ENCODE data around the gene NOP10.
A peak's percentile ranks its signal among the peaks of the same experiment; 100 is the strongest.

NOP10 gene

GRCh38 chr15:34329006-34329405 lies 13.9 kb downstream of the NOP10 start:
- no peak for DNase-seq

GRCh38 chr15:34327906-34328305 lies 15.0 kb downstream of the NOP10 start:
- no peak for DNase-seq

- DNase-seq = no peak
These were observed 17.6 kb downstream of the NOP10 start for GRCh38 chr15:34325368-34325767.

- DNase-seq = no peak
These were observed 18.0 kb downstream of the NOP10 start for GRCh38 chr15:34324933-34325332.

- DNase-seq = no peak
These were observed 19.7 kb downstream of the NOP10 start for GRCh38 chr15:34323217-34323616.

GRCh38 chr15:34318277-34319079 lies 24.5 kb downstream of the NOP10 start:
- peak; percentile 26 for DNase-seq

GRCh38 chr15:34314491-34315490 lies 28.1 kb downstream of the NOP10 start:
- DNase-seq = no peak

GRCh38 chr15:34311563-34311962 lies 31.4 kb downstream of the NOP10 start:
- no peak for DNase-seq

- DNase-seq = no peak
These were observed 38.3 kb downstream of the NOP10 start for GRCh38 chr15:34304613-34305012.

- no peak for DNase-seq
These were observed 41.9 kb downstream of the NOP10 start for GRCh38 chr15:34301058-34301457.

GRCh38 chr15:34297059-34297458 lies 45.9 kb downstream of the NOP10 start:
- no peak for DNase-seq

- no peak for DNase-seq
These were observed 50.3 kb downstream of the NOP10 start for GRCh38 chr15:34292621-34293020.
